CD8-positive, alpha-beta memory T cell (primary cell): Measurements from ENCODE around the gene ERCC5. TPM values are rescaled to one million over a fixed set of nuclear protein-coding genes. Genes with fewer than 3 reads are reported as not detected.

ENCODE experiments used
- CTCF ChIA-PET: fragments of 350-600 bp; sonication (Branson Sonifier 250); formaldehyde crosslinking; loops from one replicate; lab custom pipeline; 2021; ENCODE audit warnings: antibody characterized with exemption; lab: Charles Lee
- POLR2A ChIA-PET: fragments of 350-600 bp; sonication (Branson Sonifier 250); formaldehyde crosslinking; loops from one replicate; lab custom pipeline; 2021; ENCODE audit warnings: antibody characterized with exemption; lab: Charles Lee
- DNase-seq, 5 donors: peaks; one replicate each; pipeline versions ENCODE4 v3.0.0 to v3.0.0-alpha.2; 2020 to 2022; ENCODE audit warnings: mixed read lengths in 1 of 5
- H3K27ac ChIP-seq: one replicate; pipeline ENCODE4 v1.7.0; 2013; ENCODE audit warnings: low read depth, mild to moderate bottlenecking, low read length, moderate library complexity
- H3K27me3 ChIP-seq: 2 replicates; pipeline ENCODE4 v1.7.0; 2013; ENCODE audit warnings: low read length, mild to moderate bottlenecking; ENCODE audit not compliant: insufficient read depth, poor library complexity, severe bottlenecking
- H3K36me3 ChIP-seq: 2 replicates; pipeline ENCODE4 v1.7.0; 2013; ENCODE audit warnings: mild to moderate bottlenecking, low read length, moderate library complexity; ENCODE audit not compliant: insufficient read depth
- H3K4me1 ChIP-seq: 2 replicates; pipeline ENCODE4 v1.7.0; 2013; ENCODE audit warnings: mild to moderate bottlenecking, low read length, moderate library complexity; ENCODE audit not compliant: insufficient read depth
- H3K4me3 ChIP-seq: 2 replicates; pipeline ENCODE4 v1.7.0; 2013; ENCODE audit warnings: mild to moderate bottlenecking, low read length
- H3K9me3 ChIP-seq: 2 replicates; pipeline ENCODE4 v1.7.0; 2013; ENCODE audit warnings: mild to moderate bottlenecking, low read length
- H3K27ac Mint-ChIP-seq, 8 donors: one replicate each; pipeline ENCODE4 v1.8.0; 2020 to 2021; ENCODE audit warnings: mixed read lengths in 8 of 8, mild to moderate bottlenecking in 6 of 8, inconsistent platforms in 3 of 8, moderate library complexity in 3 of 8
- H3K27me3 Mint-ChIP-seq, 2 donors: one replicate each; pipeline ENCODE4 v1.8.0; 2020 to 2021; ENCODE audit warnings: mixed read lengths in 2 of 2, mild to moderate bottlenecking in 1 of 2, moderate library complexity in 1 of 2
- H3K36me3 Mint-ChIP-seq, 3 donors: one replicate each; pipeline ENCODE4 v1.8.0; 2020 to 2021; ENCODE audit warnings: mixed read lengths in 3 of 3, inconsistent platforms in 1 of 3, mild to moderate bottlenecking in 1 of 3
- H3K4me1 Mint-ChIP-seq, 3 donors: one replicate each; pipeline ENCODE4 v1.8.0; 2020 to 2021; ENCODE audit warnings: mixed read lengths in 3 of 3, inconsistent platforms in 1 of 3, mild to moderate bottlenecking in 1 of 3
- H3K4me3 Mint-ChIP-seq, 7 donors: one replicate each; pipeline ENCODE4 v1.8.0; 2020 to 2021; ENCODE audit warnings: mixed read lengths in 7 of 7, mild to moderate bottlenecking in 6 of 7, moderate library complexity in 4 of 7, inconsistent platforms in 2 of 7
- H3K9me3 Mint-ChIP-seq, 5 donors: one replicate each; pipeline ENCODE4 v1.8.0; 2020 to 2022; ENCODE audit warnings: mixed read lengths in 5 of 5, mild to moderate bottlenecking in 3 of 5, moderate library complexity in 2 of 5, inconsistent platforms in 1 of 5
- polyA plus RNA-seq: library from polyadenylated mRNA; unstranded; fragments of 300-500 nt; fragmentation: Illumina TruSeq; gene quantifications from one replicate; pipeline ENCODE4 v1.2.3, GENCODE V29; 2021
- total RNA-seq, 2 experiments: library from RNA; stranded (reverse); gene quantifications; one replicate each; pipeline ENCODE4 v1.2.3, GENCODE V29; 2021

Gene ERCC5
- total and polyA plus RNA-seq, 3 experiments from 2014 or later, result 48.0 to 60.3 (median 48.8) TPM

- CTCF ChIA-PET, result interaction anchor here (0.8 to 4.8 kb wide), 13 partner anchors 10 to 452 kb away, joined by 3 to 36 read pairs (median 6); partner anchors contain the start of genes BIVM, POGLUT2 and TEX30
- Histone ChIP-seq H3K9me3 (no peaks in the 10 kb centered on the region), H3K4me1 (peaks cover 43% of the 10 kb centered on the region), H3K4me3 (peak overlapping the region; percentile 97), H3K27me3 (no peaks in the 10 kb centered on the region), H3K36me3 (no peaks in the 10 kb centered on the region), H3K27ac (peak overlapping the region; percentile 99)
- Mint-ChIP-seq H3K27me3 (peaks cover 0 to 5% of the 10 kb centered on the region in 2 donors), H3K27ac (peak overlapping the region; percentile 93 to 100 (median 99)), H3K9me3 (peaks cover 0 to 2% (median 0%) of the 10 kb centered on the region in 5 donors), H3K4me3 (peak overlapping the region; percentile 91 to 99 (median 97)), H3K36me3 (peaks cover 0 to 36% (median 5%) of the 10 kb centered on the region in 3 donors), H3K4me1 (peaks cover 42 to 56% (median 53%) of the 10 kb centered on the region in 3 donors)
- POLR2A ChIA-PET, result interaction anchor here (0.5 to 4.7 kb wide), 10 partner anchors 47 to 267 kb away, joined by 3 to 171 read pairs (median 4); partner anchors contain the start of genes BIVM, POGLUT2, TEX30 and TPP2
- peak; percentile 35 to 76 (median 63) for DNase-seq
Observed at GRCh38 chr13:102846261-102847015, 606 bp downstream of the ERCC5 start.

- Histone ChIP-seq H3K9me3 (no peaks in the 10 kb centered on the region), H3K4me3 (peak overlapping the region; percentile 97), H3K4me1 (peaks cover 43% of the 10 kb centered on the region), H3K27me3 (no peaks in the 10 kb centered on the region), H3K36me3 (peaks cover 3% of the 10 kb centered on the region), H3K27ac (peak overlapping the region; percentile 99)
- Mint-ChIP-seq H3K4me3 (peak overlapping the region; percentile 91 to 99 (median 97)), H3K9me3 (peaks cover 0 to 2% (median 0%) of the 10 kb centered on the region in 5 donors), H3K27me3 (peaks cover 0 to 5% of the 10 kb centered on the region in 2 donors), H3K4me1 (peaks cover 48 to 65% (median 61%) of the 10 kb centered on the region in 3 donors), H3K36me3 (peaks cover 0 to 42% (median 5%) of the 10 kb centered on the region in 3 donors), H3K27ac (peak overlapping the region; percentile 93 to 100 (median 99))
- POLR2A ChIA-PET, result interaction anchor here (2.0 to 4.7 kb wide), 4 partner anchors 48 to 256 kb away, joined by 17 to 171 read pairs (median 30); partner anchors contain the start of genes BIVM, POGLUT2, TEX30 and TPP2
- DNase-seq, result peak in 2 of 5 donors; percentile 37 to 39
- CTCF ChIA-PET, result interaction anchor here (1.0 to 4.8 kb wide), 10 partner anchors 9 to 453 kb away, joined by 3 to 36 read pairs (median 5); partner anchors contain the start of gene TPP2
Observed at GRCh38 chr13:102847272-102848234, 1.7 kb downstream of the ERCC5 start.

GRCh38 chr13:102848956-102849355, 3.1 kb downstream of the ERCC5 start:
- no peak overlapping the region for H3K27ac ChIP-seq

GRCh38 chr13:102852556-102852955, 6.7 kb downstream of the ERCC5 start:
- ChIA-PET POLR2A (no interaction called here), CTCF (no interaction called here)
- no peak overlapping the region for H3K27ac ChIP-seq
- Mint-ChIP-seq H3K36me3 (peaks cover 4 to 74% (median 13%) of the 10 kb centered on the region in 3 donors), H3K9me3 (no peaks in the 10 kb centered on the region), H3K27me3 (no peaks in the 10 kb centered on the region), H3K4me1 (peaks cover 54 to 88% (median 82%) of the 10 kb centered on the region in 3 donors), H3K27ac (peak overlapping the region in 3 of 8 donors; percentile 36 to 74 (median 47)), H3K4me3 (peak overlapping the region in 1 of 7 donors; percentile 14)
- peaks cover 23% of the 10 kb centered on the region for H3K36me3 ChIP-seq
- H3K4me1 ChIP-seq, result peaks cover 41% of the 10 kb centered on the region
- no peak for DNase-seq
- no peaks in the 10 kb centered on the region for H3K9me3 ChIP-seq
- no peak overlapping the region for H3K4me3 ChIP-seq
- H3K27me3 ChIP-seq, result no peaks in the 10 kb centered on the region

More at GRCh38 chr13:102848956-102849355, 3.1 kb downstream of the ERCC5 start:
- Histone ChIP-seq H3K9me3 (no peaks in the 10 kb centered on the region), H3K27me3 (no peaks in the 10 kb centered on the region), H3K4me1 (peaks cover 45% of the 10 kb centered on the region), H3K36me3 (peaks cover 5% of the 10 kb centered on the region), H3K4me3 (no peak overlapping the region)
- CTCF ChIA-PET, result interaction anchor here (2.0 to 4.8 kb wide), 3 partner anchors 257 to 272 kb away, joined by 6 to 36 read pairs (median 12); no protein-coding TSS in a partner anchor
- POLR2A ChIA-PET, result no interaction called here
- Mint-ChIP-seq H3K27me3 (peaks cover 0 to 5% of the 10 kb centered on the region in 2 donors), H3K27ac (peak overlapping the region in 5 of 8 donors; percentile 32 to 96 (median 61)), H3K9me3 (peaks cover 0 to 2% (median 0%) of the 10 kb centered on the region in 5 donors), H3K4me3 (peak overlapping the region in 3 of 7 donors; percentile 1 to 70 (median 12)), H3K4me1 (peaks cover 56 to 78% (median 75%) of the 10 kb centered on the region in 3 donors), H3K36me3 (peaks cover 0 to 54% (median 8%) of the 10 kb centered on the region in 3 donors)
- DNase-seq, result no peak

- Histone ChIP-seq H3K9me3 (no peaks in the 10 kb centered on the region), H3K36me3 (peaks cover 39% of the 10 kb centered on the region), H3K4me1 (peaks cover 23% of the 10 kb centered on the region), H3K27ac (no peak overlapping the region), H3K4me3 (no peak overlapping the region), H3K27me3 (no peaks in the 10 kb centered on the region)
- Mint-ChIP-seq H3K27me3 (no peaks in the 10 kb centered on the region), H3K4me1 (peaks cover 44 to 77% (median 64%) of the 10 kb centered on the region in 3 donors), H3K27ac (peak overlapping the region; percentile 53 to 95 (median 86)), H3K36me3 (peaks cover 4 to 82% (median 18%) of the 10 kb centered on the region in 3 donors), H3K9me3 (no peaks in the 10 kb centered on the region), H3K4me3 (peak overlapping the region in 6 of 7 donors; percentile 1 to 75 (median 72))
- ChIA-PET POLR2A (interaction anchor here (0.7 kb wide), 1 partner anchor 258 kb away, joined by 3 read pairs; the partner anchor contains the start of gene TPP2), CTCF (interaction anchor here (1.0 to 1.3 kb wide), 3 partner anchors 9 to 21 kb away, joined by 3 read pairs; partner anchors contain the start of gene ERCC5)
- DNase-seq, result no peak
Observed at GRCh38 chr13:102854675-102855074, 8.8 kb downstream of the ERCC5 start.

GRCh38 chr13:102856557-102856956, 10.7 kb downstream of the ERCC5 start:
- peaks cover 38 to 71% (median 56%) of the 10 kb centered on the region in 3 donors for H3K4me1 Mint-ChIP-seq
- no peak overlapping the region for H3K4me3 Mint-ChIP-seq
- POLR2A ChIA-PET, result no interaction called here
- CTCF ChIA-PET, result interaction anchor here (0.7 to 1.8 kb wide), 5 partner anchors 9 to 18 kb away, joined by 3 to 6 read pairs (median 5); partner anchors contain the start of gene ERCC5
- H3K27me3 Mint-ChIP-seq, result no peaks in the 10 kb centered on the region
- no peaks in the 10 kb centered on the region for H3K27me3 ChIP-seq
- H3K4me3 ChIP-seq, result no peak overlapping the region
- H3K9me3 Mint-ChIP-seq, result no peaks in the 10 kb centered on the region
- DNase-seq, result no peak
- peaks cover 13% of the 10 kb centered on the region for H3K4me1 ChIP-seq
- H3K36me3 Mint-ChIP-seq, result peaks cover 4 to 90% (median 26%) of the 10 kb centered on the region in 3 donors
- H3K27ac ChIP-seq, result no peak overlapping the region
- H3K9me3 ChIP-seq, result no peaks in the 10 kb centered on the region
- peaks cover 52% of the 10 kb centered on the region for H3K36me3 ChIP-seq
- peak overlapping the region in 2 of 8 donors; percentile 7 to 14 for H3K27ac Mint-ChIP-seq
